Esophagus muscularis mucosa (tissue), 4 donors: Measurements from ENCODE around the gene SYNJ2BP. TPM values are rescaled to one million over a fixed set of nuclear protein-coding genes. Genes with fewer than 3 reads are reported as not detected.

Experiments used
- DNase-seq: peaks from one replicate; pipeline ENCODE4 v3.0.0-alpha.2; 2017; ENCODE audit errors: extremely low spot score
- H3K27ac ChIP-seq, 4 donors: fragments of 200-600 bp; sonication (generic); replicated peaks in 1 of 4; 1 replicate in 3 of 4; 2 replicates in 1 of 4; pipeline ENCODE4 v1.5.1; 2016 to 2019; ENCODE audit warnings: mild to moderate bottlenecking in 1 of 4
- H3K27me3 ChIP-seq, 4 donors: fragments of 200-600 bp; sonication (generic); one replicate each; pipeline versions ENCODE4 v1.5.1 to v1.6.0; 2016 to 2019
- H3K36me3 ChIP-seq, 4 donors: fragments of 200-600 bp; sonication (generic); one replicate each; pipeline ENCODE4 v1.5.1; 2016 to 2019
- H3K4me1 ChIP-seq, 4 donors: fragments of 200-600 bp; sonication (generic); one replicate each; pipeline ENCODE4 v1.5.1; 2016 to 2019
- H3K4me3 ChIP-seq, 4 donors: fragments of 200-600 bp; sonication (generic); 1 replicate in 2 of 4; 2 replicates in 2 of 4; pipeline ENCODE4 v1.5.1; 2016 to 2019; ENCODE audit warnings: mild to moderate bottlenecking in 4 of 4, moderate library complexity in 1 of 4
- H3K9me3 ChIP-seq, 4 donors: fragments of 200-600 bp; sonication (generic); 1 replicate in 3 of 4; 2 replicates in 1 of 4; pipeline ENCODE4 v1.5.1; 2016 to 2019
- CTCF ChIP-seq, 3 experiments: fragments of 200-600 bp in 2 of 3; fragments of 450-650 bp in 1 of 3; sonication (generic) in 2 of 3; IDR thresholded peaks; one replicate each; pipeline ENCODE4 v1.5.1; 2017 to 2019; ENCODE audit warnings: antibody characterized with exemption in 3 of 3, mild to moderate bottlenecking in 2 of 3, moderate library complexity in 1 of 3
- EP300 ChIP-seq: sonication (generic); formaldehyde crosslinking; IDR thresholded peaks from one replicate; pipeline ENCODE4 v1.6.1; 2017; ENCODE audit warnings: antibody characterized with exemption
- POLR2A ChIP-seq: fragments of 450-650 bp; IDR thresholded peaks from one replicate; pipeline ENCODE4 v1.6.1; 2017; ENCODE audit warnings: antibody characterized with exemption, moderate library complexity, mild to moderate bottlenecking, low read depth
- POLR2AphosphoS5 ChIP-seq, 2 donors: sonication (generic); formaldehyde crosslinking; IDR thresholded peaks; one replicate each; pipeline ENCODE4 v1.6.1; 2017; ENCODE audit warnings: antibody characterized with exemption in 2 of 2
- WGBS: methylation state at CpG from one replicate; pipeline ENCODE4 v1.1.5; 2018; 5-methylcytosine and 5-hydroxymethylcytosine counted together
- intact Hi-C: fragments of 100-400 bp; cut with DNase I; formaldehyde crosslinking; loops from one replicate; pipeline ENCODE4 v1.15.1; 2023
- total RNA-seq, 4 donors: library from RNA; depleted of rRNA; stranded (reverse); fragments of >200 nt; gene quantifications; one replicate each; pipeline versions ENCODE4 v1.1.0 to v1.2.1, GENCODE V29; 2016

The SYNJ2BP gene
- total RNA-seq, 4 donors from 2014 or later, result 30.2 to 47.3 (median 40.0) TPM

GRCh38 chr14:70401643-70402042 lies 15.2 kb downstream of the SYNJ2BP start:
- no peaks in the 10 kb centered on the region for H3K27me3 ChIP-seq
- no peak overlapping the region for H3K4me3 ChIP-seq
- WGBS, result 93% methylated on average over 4 of the region's 4 CpGs
- intact Hi-C loops, result no loop called here
- H3K27ac ChIP-seq, result no peak overlapping the region
- H3K36me3 ChIP-seq, result peaks cover 0 to 23% (median 15%) of the 10 kb centered on the region in 4 donors
- H3K4me1 ChIP-seq, result peaks cover 0 to 3% (median 0%) of the 10 kb centered on the region in 4 donors
- no peaks in the 10 kb centered on the region for H3K9me3 ChIP-seq
- no peak for DNase-seq
- TF ChIP-seq EP300, result no peak
- TF ChIP-seq POLR2A, result no peak
- no peak for TF ChIP-seq POLR2AphosphoS5 (IDR thresholded peaks at IDR 0.05)
- no peak for TF ChIP-seq CTCF (IDR thresholded peaks at IDR 0.05)

- no peaks in the 10 kb centered on the region for H3K27me3 ChIP-seq
- intact Hi-C loops, result no loop called here
- TF ChIP-seq EP300, result no peak
- TF ChIP-seq POLR2AphosphoS5 (IDR thresholded peaks at IDR 0.05), result no peak
- TF ChIP-seq POLR2A, result no peak
- TF ChIP-seq CTCF (IDR thresholded peaks at IDR 0.05), result no peak
- no peak overlapping the region for H3K27ac ChIP-seq
- 100% methylated on average over 3 of the region's 23 CpGs for WGBS
- H3K4me1 ChIP-seq, result peaks cover 0 to 3% (median 0%) of the 10 kb centered on the region in 4 donors
- peaks cover 0 to 23% (median 15%) of the 10 kb centered on the region in 4 donors for H3K36me3 ChIP-seq
- H3K9me3 ChIP-seq, result no peaks in the 10 kb centered on the region
- no peak overlapping the region for H3K4me3 ChIP-seq
- DNase-seq, result no peak
Measured at GRCh38 chr14:70398706-70399431, 18.0 kb downstream of the SYNJ2BP start.

- TF ChIP-seq POLR2AphosphoS5 (IDR thresholded peaks at IDR 0.05) (no peak), CTCF (IDR thresholded peaks at IDR 0.05) (no peak), POLR2A (no peak), EP300 (no peak)
- Histone ChIP-seq H3K36me3 (peaks cover 0 to 23% (median 15%) of the 10 kb centered on the region in 4 donors), H3K4me3 (no peak overlapping the region), H3K27ac (no peak overlapping the region), H3K4me1 (peaks cover 0 to under 1% (median 0%) of the 10 kb centered on the region in 4 donors), H3K9me3 (no peaks in the 10 kb centered on the region), H3K27me3 (no peaks in the 10 kb centered on the region)
- intact Hi-C loops, result no loop called here
- WGBS, result no CpG with 5 or more reads among the region's 2 CpGs
- no peak for DNase-seq
Measured at GRCh38 chr14:70398280-70398679, 18.6 kb downstream of the SYNJ2BP start.

GRCh38 chr14:70397746-70398145 lies 19.1 kb downstream of the SYNJ2BP start:
- WGBS, result 100% methylated on average over 2 of the region's 2 CpGs
- Histone ChIP-seq H3K36me3 (peaks cover 0 to 23% (median 15%) of the 10 kb centered on the region in 4 donors), H3K4me1 (no peaks in the 10 kb centered on the region), H3K9me3 (no peaks in the 10 kb centered on the region), H3K27me3 (no peaks in the 10 kb centered on the region), H3K27ac (no peak overlapping the region), H3K4me3 (no peak overlapping the region)
- DNase-seq, result no peak
- TF ChIP-seq CTCF (IDR thresholded peaks at IDR 0.05) (no peak), POLR2A (no peak)
- intact Hi-C loops, result no loop called here
